GM12874 (cell line): ENCODE results near the gene LIPH.

Source experiments
- CTCF ChIP-seq: IDR thresholded peaks from 2 replicates; pipeline ENCODE4 v1.5.1; 2011; ENCODE audit warnings: low read depth, mild to moderate bottlenecking, control low read depth, low read length, moderate library complexity; ENCODE audit not compliant: insufficient read depth

Gene LIPH

GRCh38 chr3:185583925-185584324 lies 31.5 kb upstream of the LIPH start:
- TF ChIP-seq CTCF = no peak

DNA sequence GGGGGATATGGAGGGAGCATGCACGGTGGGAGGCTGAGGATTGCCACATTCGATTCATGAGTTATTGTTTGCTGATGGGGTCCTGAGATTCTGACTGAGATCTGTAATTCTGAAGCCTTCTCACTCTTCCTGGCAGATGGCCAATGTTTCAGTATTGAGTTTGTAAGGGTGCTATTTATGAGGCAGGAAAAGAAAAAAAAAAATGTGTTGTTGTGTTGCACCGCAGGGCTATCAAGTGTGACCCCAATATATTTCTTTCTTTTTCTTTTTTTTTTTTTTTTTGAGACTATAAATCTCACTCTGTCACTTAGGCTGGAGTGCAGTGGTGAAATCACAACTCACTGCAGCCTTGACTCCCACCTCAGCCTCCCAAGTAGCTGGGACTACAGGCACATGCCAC lies 30.5 kb upstream of the LIPH start:
- TF ChIP-seq CTCF = no peak

DNA sequence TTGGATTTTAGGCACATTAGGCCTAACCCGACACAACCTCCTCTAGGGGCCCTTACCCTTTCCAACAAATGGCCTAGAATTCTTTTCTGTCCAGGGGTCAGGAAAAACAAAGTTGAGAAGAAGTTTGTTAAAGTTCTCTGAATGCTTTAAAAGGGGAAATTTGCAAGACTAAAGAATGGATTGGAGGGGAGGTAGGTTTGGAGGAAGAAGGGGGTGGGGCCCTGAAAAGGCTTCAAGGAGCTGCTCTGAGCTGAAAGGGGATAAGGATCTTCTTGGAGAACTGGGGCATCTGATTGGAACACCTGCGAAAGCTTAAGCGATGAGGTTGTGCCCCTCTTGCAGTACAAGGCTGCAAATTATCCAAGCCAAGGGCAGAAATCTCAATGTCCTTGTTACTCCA lies 29.8 kb upstream of the LIPH start:
- no peak for TF ChIP-seq CTCF

DNA sequence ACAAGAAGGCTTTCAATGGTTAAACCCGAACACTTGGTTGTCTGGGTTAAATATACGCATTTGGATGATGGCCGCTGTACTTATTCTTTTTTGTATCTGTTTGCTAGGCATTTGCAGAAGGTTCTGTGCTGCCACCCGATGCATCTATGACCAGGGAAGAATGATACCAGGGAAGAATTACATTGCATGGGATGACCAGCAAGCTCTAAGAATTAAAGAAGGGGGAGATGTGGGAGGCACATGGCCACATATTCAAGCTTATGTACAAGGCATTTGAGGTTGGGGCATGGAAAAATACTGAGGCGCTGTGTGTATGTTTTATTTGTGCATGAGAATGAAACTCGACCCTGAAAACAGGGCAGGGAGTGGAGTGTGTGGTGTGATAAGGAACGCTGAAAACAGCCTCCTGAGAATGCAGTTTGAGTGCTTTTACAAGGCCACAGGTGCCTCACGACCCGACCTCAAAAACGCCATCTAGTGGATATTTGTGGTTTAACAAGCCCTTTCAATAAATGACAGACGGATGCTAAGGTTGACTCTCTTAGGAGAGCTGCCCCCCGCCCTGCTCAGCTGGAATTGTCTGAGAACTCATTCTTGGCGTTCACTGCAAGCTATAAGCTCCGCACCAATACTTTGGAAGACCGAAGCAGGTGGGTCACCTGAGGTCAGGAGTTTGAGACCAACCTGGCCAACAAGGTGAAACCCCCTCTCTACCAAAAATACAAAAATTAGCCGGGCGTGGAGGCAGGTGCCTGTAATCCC lies 22.9 kb upstream of the LIPH start:
- TF ChIP-seq CTCF = peak; percentile 52

DNA sequence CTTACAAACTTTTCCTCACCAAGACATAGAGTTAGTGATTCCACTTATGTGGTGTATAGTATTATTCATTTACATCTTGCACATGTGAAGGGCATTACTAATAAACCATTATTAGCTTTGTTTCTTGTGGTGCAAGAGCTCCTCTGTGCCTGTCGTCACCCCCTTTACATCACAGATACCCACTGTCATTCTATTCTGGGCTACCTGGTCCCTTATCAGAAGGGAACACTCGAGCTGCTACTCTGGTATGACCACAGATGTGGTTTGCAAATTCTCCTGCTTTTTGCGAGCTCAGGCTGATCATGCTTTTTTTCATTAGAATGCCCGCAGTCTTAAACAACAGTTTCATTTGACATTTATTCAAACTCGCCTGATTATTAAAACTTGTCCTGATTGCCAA lies 19.8 kb upstream of the LIPH start:
- TF ChIP-seq CTCF = no peak

DNA sequence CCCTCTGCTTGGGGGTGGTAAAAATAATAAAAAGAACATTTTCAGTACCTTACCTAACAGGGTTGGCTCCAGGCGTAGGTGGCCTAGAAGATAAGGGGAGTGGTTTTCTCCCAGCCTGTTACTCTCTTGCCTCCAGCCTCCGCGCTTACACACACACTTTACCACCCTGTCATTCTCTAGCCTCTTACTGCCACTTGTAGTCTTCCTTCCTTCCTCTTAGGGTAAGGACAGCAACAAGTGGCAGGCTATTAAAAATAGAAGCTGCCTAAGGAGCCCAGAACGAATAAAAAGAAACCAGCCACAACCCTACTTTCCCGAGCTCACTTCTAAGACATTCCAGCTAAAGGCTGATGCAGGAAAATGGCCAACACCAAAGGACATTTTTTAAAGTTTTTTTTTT lies 9.6 kb upstream of the LIPH start:
- no peak for TF ChIP-seq CTCF

DNA sequence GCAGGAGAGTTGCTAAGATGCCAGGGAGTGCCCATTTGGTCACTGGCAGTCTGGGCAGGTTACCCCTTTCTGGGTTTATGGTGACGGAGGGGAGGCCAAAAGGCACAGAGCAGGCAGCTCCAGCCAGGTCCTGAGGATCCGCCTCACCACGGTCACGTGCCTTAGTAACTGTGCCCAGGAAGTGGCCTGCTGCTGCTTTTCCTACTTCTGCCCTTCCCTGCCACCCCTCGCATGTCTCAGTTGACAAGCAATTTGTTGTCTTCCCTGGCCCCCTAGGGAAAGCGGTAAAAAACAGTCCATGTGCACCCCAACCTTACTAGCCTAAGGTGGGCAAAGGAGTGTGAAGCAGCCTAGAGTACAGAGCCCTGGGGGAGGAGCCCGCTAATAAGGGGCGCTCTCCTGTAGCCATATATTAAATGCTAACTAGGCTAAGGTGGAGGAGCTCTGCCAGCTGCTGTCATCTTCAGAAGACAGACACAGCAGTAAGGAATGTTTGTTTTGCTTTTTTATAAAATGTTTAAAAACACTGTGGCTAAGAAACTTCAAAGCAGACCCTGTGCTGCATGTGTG lies 9.1 kb upstream of the LIPH start:
- no peak for TF ChIP-seq CTCF
